ENCODE measurements around the gene FOXN1.

DNA sequence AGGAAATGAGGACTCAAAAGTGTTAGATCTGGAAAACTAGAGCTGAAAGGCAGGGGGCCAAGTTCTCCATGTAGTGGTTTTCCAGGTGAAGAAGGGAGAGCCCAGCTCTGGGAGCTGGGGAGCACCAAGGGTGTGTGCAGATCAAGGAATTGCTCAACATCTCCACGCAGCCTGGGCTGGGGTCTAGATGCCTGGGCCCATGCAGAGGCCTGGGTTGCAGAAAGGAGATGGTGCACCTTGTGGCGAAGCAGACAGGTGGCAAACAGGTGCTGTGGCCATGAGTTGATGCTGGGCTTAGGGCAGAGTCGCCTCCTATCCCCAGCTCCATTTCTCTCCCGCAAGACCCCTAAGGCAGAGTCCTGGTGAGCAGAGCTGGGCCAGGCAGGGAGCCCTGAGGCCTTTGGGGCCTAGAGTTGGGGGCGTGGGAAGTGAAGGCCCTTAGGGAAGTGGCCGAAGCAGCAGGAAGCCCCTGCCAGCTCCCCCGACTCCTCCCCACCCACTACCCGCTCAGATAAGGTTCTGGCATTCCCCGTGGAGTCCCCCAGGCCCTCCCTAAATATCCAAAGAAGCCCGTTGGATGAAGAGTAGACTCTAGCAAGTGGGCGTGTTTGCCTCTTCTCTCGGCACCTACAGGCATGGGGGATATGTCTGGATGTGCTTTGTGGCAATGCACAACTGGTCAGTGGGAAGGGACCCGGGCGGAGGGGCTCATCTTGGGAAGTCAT lies 777 bp downstream of the FOXN1 start:
- no peak for TF ChIP-seq JUND (IDR thresholded peaks at IDR 0.05)
- TF ChIP-seq, protein P1, sequence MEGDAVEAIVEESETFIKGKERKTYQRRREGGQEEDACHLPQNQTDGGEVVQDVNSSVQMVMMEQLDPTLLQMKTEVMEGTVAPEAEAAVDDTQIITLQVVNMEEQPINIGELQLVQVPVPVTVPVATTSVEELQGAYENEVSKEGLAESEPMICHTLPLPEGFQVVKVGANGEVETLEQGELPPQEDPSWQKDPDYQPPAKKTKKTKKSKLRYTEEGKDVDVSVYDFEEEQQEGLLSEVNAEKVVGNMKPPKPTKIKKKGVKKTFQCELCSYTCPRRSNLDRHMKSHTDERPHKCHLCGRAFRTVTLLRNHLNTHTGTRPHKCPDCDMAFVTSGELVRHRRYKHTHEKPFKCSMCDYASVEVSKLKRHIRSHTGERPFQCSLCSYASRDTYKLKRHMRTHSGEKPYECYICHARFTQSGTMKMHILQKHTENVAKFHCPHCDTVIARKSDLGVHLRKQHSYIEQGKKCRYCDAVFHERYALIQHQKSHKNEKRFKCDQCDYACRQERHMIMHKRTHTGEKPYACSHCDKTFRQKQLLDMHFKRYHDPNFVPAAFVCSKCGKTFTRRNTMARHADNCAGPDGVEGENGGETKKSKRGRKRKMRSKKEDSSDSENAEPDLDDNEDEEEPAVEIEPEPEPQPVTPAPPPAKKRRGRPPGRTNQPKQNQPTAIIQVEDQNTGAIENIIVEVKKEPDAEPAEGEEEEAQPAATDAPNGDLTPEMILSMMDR (IDR thresholded peaks at IDR 0.05; ENCODE audit: low read depth, low read length, missing input control): no peak
- TF ChIP-seq HNF4A (conservative IDR thresholded peaks at IDR 0.05): no peak
- TF ChIP-seq MAX (IDR thresholded peaks at IDR 0.05): no peak
- TF ChIP-seq FOXA2 (IDR thresholded peaks at IDR 0.05): no peak
- TF ChIP-seq, protein P2, sequence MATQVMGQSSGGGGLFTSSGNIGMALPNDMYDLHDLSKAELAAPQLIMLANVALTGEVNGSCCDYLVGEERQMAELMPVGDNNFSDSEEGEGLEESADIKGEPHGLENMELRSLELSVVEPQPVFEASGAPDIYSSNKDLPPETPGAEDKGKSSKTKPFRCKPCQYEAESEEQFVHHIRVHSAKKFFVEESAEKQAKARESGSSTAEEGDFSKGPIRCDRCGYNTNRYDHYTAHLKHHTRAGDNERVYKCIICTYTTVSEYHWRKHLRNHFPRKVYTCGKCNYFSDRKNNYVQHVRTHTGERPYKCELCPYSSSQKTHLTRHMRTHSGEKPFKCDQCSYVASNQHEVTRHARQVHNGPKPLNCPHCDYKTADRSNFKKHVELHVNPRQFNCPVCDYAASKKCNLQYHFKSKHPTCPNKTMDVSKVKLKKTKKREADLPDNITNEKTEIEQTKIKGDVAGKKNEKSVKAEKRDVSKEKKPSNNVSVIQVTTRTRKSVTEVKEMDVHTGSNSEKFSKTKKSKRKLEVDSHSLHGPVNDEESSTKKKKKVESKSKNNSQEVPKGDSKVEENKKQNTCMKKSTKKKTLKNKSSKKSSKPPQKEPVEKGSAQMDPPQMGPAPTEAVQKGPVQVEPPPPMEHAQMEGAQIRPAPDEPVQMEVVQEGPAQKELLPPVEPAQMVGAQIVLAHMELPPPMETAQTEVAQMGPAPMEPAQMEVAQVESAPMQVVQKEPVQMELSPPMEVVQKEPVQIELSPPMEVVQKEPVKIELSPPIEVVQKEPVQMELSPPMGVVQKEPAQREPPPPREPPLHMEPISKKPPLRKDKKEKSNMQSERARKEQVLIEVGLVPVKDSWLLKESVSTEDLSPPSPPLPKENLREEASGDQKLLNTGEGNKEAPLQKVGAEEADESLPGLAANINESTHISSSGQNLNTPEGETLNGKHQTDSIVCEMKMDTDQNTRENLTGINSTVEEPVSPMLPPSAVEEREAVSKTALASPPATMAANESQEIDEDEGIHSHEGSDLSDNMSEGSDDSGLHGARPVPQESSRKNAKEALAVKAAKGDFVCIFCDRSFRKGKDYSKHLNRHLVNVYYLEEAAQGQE (IDR thresholded peaks at IDR 0.05): no peak
- TF ChIP-seq YY1 (IDR thresholded peaks at IDR 0.05): no peak
- TF ChIP-seq EGR1 (IDR thresholded peaks at IDR 0.05; ENCODE audit: low read depth in 2 of 2): no peak
- TF ChIP-seq FOXA1 (IDR thresholded peaks at IDR 0.05): no peak
- no peak for TF ChIP-seq GABPA (IDR thresholded peaks at IDR 0.05 in 1 of 2, conservative IDR thresholded peaks at IDR 0.05 in 1 of 2)
